ENCODE data around the gene UBAP2. TPM values are rescaled to one million over a fixed set of nuclear protein-coding genes. Genes with fewer than 3 reads are reported as not detected.
"Not testable (repeated sequence)": the region's sequence is repeated elsewhere in the genome, so short reads cannot be mapped to it uniquely, and the experiment has no call there.

The UBAP2 gene
- total and polyA plus RNA-seq, 2 of the 4 experiments (the other 2 are of a cell fraction), result 12.9 to 25.5 TPM

DNA sequence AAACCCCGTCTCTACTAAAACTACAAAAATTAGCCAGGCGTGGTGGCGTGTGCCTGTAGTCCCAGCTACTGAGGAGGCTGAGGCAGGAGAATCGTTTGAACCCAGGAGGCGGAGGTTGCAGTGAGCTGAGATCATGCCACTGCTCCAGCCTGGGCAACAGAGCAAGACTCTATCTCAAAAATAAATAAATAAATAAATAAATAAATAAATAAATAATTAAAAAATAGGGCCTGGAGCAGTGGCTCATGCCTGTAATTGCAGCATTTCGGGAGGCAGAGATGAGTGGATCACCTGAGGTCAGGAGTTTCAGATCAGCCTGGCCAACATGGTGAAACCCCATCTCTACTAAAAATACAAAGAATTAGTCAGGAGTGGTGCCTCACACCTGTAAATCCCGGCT lies 86.2 kb downstream of the UBAP2 start:
- H2AK5ac ChIP-seq (ENCODE audit: low read depth, low read length); H2BK20ac ChIP-seq (ENCODE audit: low read depth, low read length); H3K56ac ChIP-seq (ENCODE audit: extremely low read depth, insufficient read depth, low read length); H3K36me3 ChIP-seq (ENCODE audit: control insufficient read depth, insufficient read depth, low read length); H3K18ac ChIP-seq (ENCODE audit: low read depth, low read length); CTCF ChIA-PET; H3K9me3 ChIP-seq (ENCODE audit: control insufficient read depth, insufficient read depth, low read length); H3K4me2 ChIP-seq (ENCODE audit: low read depth, low read length); H3K23ac ChIP-seq (ENCODE audit: low read depth, low read length); H2AK9ac ChIP-seq (replicated peaks; ENCODE audit: low read depth, low read length, poor library complexity); H3K27me3 ChIP-seq (ENCODE audit: control insufficient read depth, insufficient read depth, low read length); H3K4me3 ChIP-seq (ENCODE audit: insufficient read depth, low read depth, low read length); ATAC-seq (ENCODE audit: low read depth); H3K9ac ChIP-seq (ENCODE audit: low read depth, low read length); H2BK5ac ChIP-seq (ENCODE audit: low read depth, low read length, poor library complexity, severe bottlenecking); H2BK15ac ChIP-seq (ENCODE audit: low read depth, low read length); dilution Hi-C loops (cut with HindIII; ENCODE audit: low sequenced_read_pairs, unreplicated experiment); H2BK120ac ChIP-seq (ENCODE audit: low read depth, low read length); H4K5ac ChIP-seq (ENCODE audit: low read depth, low read length); H3K4me1 ChIP-seq (ENCODE audit: control insufficient read depth, insufficient read depth, low read length); H3K79me1 ChIP-seq (ENCODE audit: low read depth in 1 of 2, low read length in 2 of 2); in situ Hi-C loops (cut with MboI; ENCODE audit: low sequenced_read_pairs); POLR2A ChIA-PET (ENCODE audit: unreplicated experiment); DNase-seq; H2AFZ ChIP-seq (replicated peaks; ENCODE audit: low read length, poor library complexity); BruUV-seq (replicated peaks); H4K8ac ChIP-seq (ENCODE audit: low read depth in 2 of 2, low read length in 2 of 2); H3K4ac ChIP-seq (ENCODE audit: low read depth, low read length); H3K14ac ChIP-seq (replicated peaks; ENCODE audit: low read depth, low read length); intact Hi-C loops (cut with micrococcal nuclease); H4K20me1 ChIP-seq (ENCODE audit: insufficient read depth, low read length); H3K9me1 ChIP-seq (ENCODE audit: insufficient read depth, low read length); H3K27ac ChIP-seq (ENCODE audit: insufficient read depth, low read length); H4K91ac ChIP-seq (ENCODE audit: insufficient read depth, low read depth, low read length): not testable (repeated sequence)
- 80% methylated on average over 1 of the region's 7 CpGs; no CpG with 5 or more reads in 1 of the 2 experiments for WGBS, 2 experiments (ENCODE audit: extremely low coverage in 2 of 2, insufficient read length in 1 of 2)
